H9 (cell line): Measurements from ENCODE around the gene DCAF6. TPM values are rescaled to one million over a fixed set of nuclear protein-coding genes. Genes with fewer than 3 reads are reported as not detected.

Source experiments
- DNase-seq: peaks from one replicate; pipeline ENCODE4 v3.0.0-alpha.2; 2017
- H2AFZ ChIP-seq: one replicate; pipeline ENCODE4 v1.6.1; 2013; ENCODE audit warnings: mild to moderate bottlenecking, low read length, control low read depth, moderate library complexity
- H2AK5ac ChIP-seq: 2 replicates; pipeline ENCODE4 v1.6.1; 2013; ENCODE audit warnings: low read length, control low read depth, mixed read lengths; ENCODE audit not compliant: insufficient read length
- H2BK120ac ChIP-seq: one replicate; pipeline ENCODE4 v1.6.1; 2013; ENCODE audit warnings: low read depth, mild to moderate bottlenecking, low read length, control low read depth, inconsistent platforms; ENCODE audit not compliant: poor library complexity, severe bottlenecking
- H2BK12ac ChIP-seq: 2 replicates; pipeline ENCODE4 v1.6.1; 2013; ENCODE audit warnings: low read length, control low read depth, mixed read lengths, low read depth; ENCODE audit not compliant: insufficient read length
- H2BK15ac ChIP-seq: 2 replicates; pipeline ENCODE4 v1.6.1; 2013; ENCODE audit warnings: low read depth, low read length, control low read depth
- H2BK20ac ChIP-seq: one replicate; pipeline ENCODE4 v1.6.1; 2013; ENCODE audit warnings: low read depth, mild to moderate bottlenecking, low read length, control low read depth, inconsistent platforms; ENCODE audit not compliant: poor library complexity, severe bottlenecking
- H2BK5ac ChIP-seq: 2 replicates; pipeline ENCODE4 v1.6.1; 2013; ENCODE audit warnings: low read length, control low read depth, mixed read lengths; ENCODE audit not compliant: insufficient read length
- H3K14ac ChIP-seq: 2 replicates; pipeline ENCODE4 v1.6.1; 2013; ENCODE audit warnings: low read length, control low read depth; ENCODE audit not compliant: insufficient read depth
- H3K18ac ChIP-seq: 2 replicates; pipeline ENCODE4 v1.6.1; 2013; ENCODE audit warnings: low read depth, mild to moderate bottlenecking, mixed read lengths, low read length, control low read depth; ENCODE audit not compliant: insufficient read length
- H3K23ac ChIP-seq: 2 replicates; pipeline ENCODE4 v1.6.1; 2013; ENCODE audit warnings: low read length, control low read depth, mixed read lengths, low read depth; ENCODE audit not compliant: insufficient read length
- H3K23me2 ChIP-seq: 2 replicates; pipeline ENCODE4 v1.6.1; 2013; ENCODE audit warnings: low read depth, mild to moderate bottlenecking, mixed read lengths, low read length, control low read depth; ENCODE audit not compliant: insufficient read length, poor library complexity, severe bottlenecking
- H3K27ac ChIP-seq: 2 replicates; pipeline ENCODE4 v1.5.1; 2013; ENCODE audit warnings: low read length, control low read depth, mixed read lengths, low read depth; ENCODE audit not compliant: insufficient read length
- H3K27me3 ChIP-seq: 2 replicates; pipeline ENCODE4 v1.6.1; 2013; ENCODE audit warnings: low read length, control low read depth, inconsistent platforms; ENCODE audit not compliant: insufficient read depth
- H3K4ac ChIP-seq: 2 replicates; pipeline ENCODE4 v1.6.1; 2013; ENCODE audit warnings: low read depth, mild to moderate bottlenecking, control low read depth, inconsistent platforms, low read length, moderate library complexity
- H3K4me1 ChIP-seq: 2 replicates; pipeline ENCODE4 v1.6.1; 2013; ENCODE audit warnings: low read length, control low read depth, inconsistent platforms; ENCODE audit not compliant: insufficient read depth
- H3K4me2 ChIP-seq: 2 replicates; pipeline ENCODE4 v1.6.1; 2013; ENCODE audit warnings: low read length, control low read depth, mixed read lengths; ENCODE audit not compliant: insufficient read length, insufficient read depth
- H3K56ac ChIP-seq: 2 replicates; pipeline ENCODE4 v1.6.1; 2013; ENCODE audit warnings: low read depth, mild to moderate bottlenecking, mixed read lengths, low read length, control low read depth; ENCODE audit not compliant: insufficient read length
- H3K79me1 ChIP-seq: 2 replicates; pipeline ENCODE4 v1.6.1; 2013; ENCODE audit warnings: low read depth, mild to moderate bottlenecking, moderate library complexity, low read length, control low read depth, inconsistent platforms; ENCODE audit not compliant: insufficient read depth, poor library complexity, severe bottlenecking
- H3K79me2 ChIP-seq: 2 replicates; pipeline ENCODE4 v1.6.1; 2013; ENCODE audit warnings: low read length, control low read depth, inconsistent platforms; ENCODE audit not compliant: insufficient read depth
- H3K9ac ChIP-seq: 2 replicates; pipeline ENCODE4 v1.6.1; 2013; ENCODE audit warnings: low read length, control low read depth, mixed read lengths; ENCODE audit not compliant: insufficient read length; ENCODE audit errors: extremely low read depth
- H3K9me3 ChIP-seq: one replicate; pipeline ENCODE4 v1.6.1; 2013; ENCODE audit warnings: low read depth, low read length, inconsistent platforms; ENCODE audit not compliant: control insufficient read depth
- H3T11ph ChIP-seq: one replicate; pipeline ENCODE4 v1.6.1; 2013; ENCODE audit warnings: mild to moderate bottlenecking, low read length, control low read depth, inconsistent platforms
- H4K20me1 ChIP-seq: one replicate; pipeline ENCODE4 v1.6.1; 2013; ENCODE audit not compliant: control insufficient read depth, insufficient read length, insufficient read depth
- H4K5ac ChIP-seq: 2 replicates; pipeline ENCODE4 v1.6.1; 2013; ENCODE audit warnings: low read depth, mild to moderate bottlenecking, mixed read lengths, low read length, control low read depth; ENCODE audit not compliant: insufficient read length
- H4K8ac ChIP-seq: replicated peaks from 2 replicates; pipeline ENCODE4 v1.6.1; 2013; ENCODE audit warnings: low read length, control low read depth, mixed read lengths, low read depth; ENCODE audit not compliant: insufficient read length
- H4K91ac ChIP-seq: 2 replicates; pipeline ENCODE4 v1.6.1; 2013; ENCODE audit warnings: low read depth, mild to moderate bottlenecking, moderate library complexity, mixed read lengths, low read length, control low read depth; ENCODE audit not compliant: insufficient read length
- H3K27ac Mint-ChIP-seq, 3 experiments: 2 replicates in 2 of 3; 3 replicates in 1 of 3; pipeline ENCODE4 v1.8.0; 2020 to 2021; ENCODE audit warnings: mixed read lengths in 3 of 3, mild to moderate bottlenecking in 1 of 3, moderate library complexity in 1 of 3
- H3K27me3 Mint-ChIP-seq: 2 replicates; pipeline ENCODE4 v1.8.0; 2021; ENCODE audit warnings: low read depth, mild to moderate bottlenecking, moderate library complexity, mixed read lengths
- H3K36me3 Mint-ChIP-seq, 3 experiments: 2 replicates in 2 of 3; 3 replicates in 1 of 3; pipeline ENCODE4 v1.8.0; 2020 to 2021; ENCODE audit warnings: low read depth in 3 of 3, mixed read lengths in 3 of 3; ENCODE audit not compliant: insufficient read depth in 1 of 3
- H3K4me1 Mint-ChIP-seq, 2 experiments: 2 replicates each; pipeline ENCODE4 v1.8.0; 2020; ENCODE audit warnings: mixed read lengths in 2 of 2
- H3K4me3 Mint-ChIP-seq, 2 experiments: 2 replicates in 1 of 2; 3 replicates in 1 of 2; pipeline ENCODE4 v1.8.0; 2020 to 2021; ENCODE audit warnings: mild to moderate bottlenecking in 2 of 2, mixed read lengths in 2 of 2, moderate library complexity in 1 of 2
- H3K9me3 Mint-ChIP-seq, 2 experiments: 2 replicates in 1 of 2; 3 replicates in 1 of 2; pipeline ENCODE4 v1.8.0; 2020; ENCODE audit warnings: mild to moderate bottlenecking in 2 of 2, mixed read lengths in 2 of 2, moderate library complexity in 1 of 2
- CTCF ChIP-seq: fragments of 200-600 bp; sonication (generic); conservative IDR thresholded peaks from 3 replicates; pipeline ENCODE4 v1.8.0; 2021; ENCODE audit warnings: antibody characterized with exemption, mild to moderate bottlenecking
- WGBS: extraction: QIAGEN DNeasy Blood & Tissue Kit; methylation state at CpG from one replicate; pipeline ENCODE4 v1.1.7; 2013; ENCODE audit warnings: missing lambda C conversion rate, low lambda C conversion rate, mixed read lengths; ENCODE audit not compliant: insufficient read length; ENCODE audit errors: extremely low coverage; 5-methylcytosine and 5-hydroxymethylcytosine counted together
- total RNA-seq: library from RNA; stranded (reverse); gene quantifications from 2 replicates; pipeline ENCODE4 v1.2.1, GENCODE V29; 2021

The DCAF6 gene
- total RNA-seq, 1 experiment from 2014 or later = 16.0 TPM

GRCh38 chr1:168035345-168035744 lies 98.9 kb downstream of the DCAF6 start:
- no peak overlapping the region for H2BK5ac ChIP-seq
- H3K4me1 ChIP-seq = no peaks in the 10 kb centered on the region
- no peak overlapping the region for H3K23ac ChIP-seq
- H4K5ac ChIP-seq = no peak overlapping the region
- H2BK15ac ChIP-seq = no peak overlapping the region
- no peak overlapping the region for H2AK5ac ChIP-seq
- H4K91ac ChIP-seq = no peak overlapping the region
- no peaks in the 10 kb centered on the region for H3K79me1 ChIP-seq
- no peak for DNase-seq
- H3K23me2 ChIP-seq = no peaks in the 10 kb centered on the region
- H3K18ac ChIP-seq = no peak overlapping the region
- H2BK12ac ChIP-seq = no peak overlapping the region
- TF ChIP-seq CTCF = no peak
- no peak overlapping the region for H2BK120ac ChIP-seq
- H3K9me3 ChIP-seq = no peaks in the 10 kb centered on the region
- no peaks in the 10 kb centered on the region for H3K79me2 ChIP-seq
- H3K27me3 ChIP-seq = no peaks in the 10 kb centered on the region
- Mint-ChIP-seq H3K27me3 (no peaks in the 10 kb centered on the region), H3K36me3 (peaks cover 0 to 12% (median 5%) of the 10 kb centered on the region in 3 experiments; a peak in 4 of 7 replicates), H3K9me3 (no peaks in the 10 kb centered on the region), H3K4me1 (0 out of 4 replicates have a peak, but pooled peaks cover 3% of the 10 kb centered on the region in 2 experiments), H3K4me3 (no peak overlapping the region), H3K27ac (no peak overlapping the region)
- no peak overlapping the region for H3K14ac ChIP-seq
- H3K4ac ChIP-seq = no peak overlapping the region
- H4K20me1 ChIP-seq = no peaks in the 10 kb centered on the region
- no CpG with 5 or more reads among the region's 5 CpGs for WGBS
- no peak overlapping the region for H2BK20ac ChIP-seq
- no peak overlapping the region for H3K27ac ChIP-seq
- H4K8ac ChIP-seq = no peak overlapping the region
- H3T11ph ChIP-seq = no peak overlapping the region
- no peak overlapping the region for H3K4me2 ChIP-seq
- H3K56ac ChIP-seq = no peak overlapping the region
- no peak overlapping the region for H2AFZ ChIP-seq
- H3K9ac ChIP-seq = no peak overlapping the region
